Urinary bladder (tissue), 4 donors: ENCODE measurements around the gene SIRT2. TPM values are rescaled to one million over a fixed set of nuclear protein-coding genes. Genes with fewer than 3 reads are reported as not detected.
"Not testable (repeated sequence)": the region's sequence is repeated elsewhere in the genome, so short reads cannot be mapped to it uniquely, and the experiment has no call there.

Experiments
- DNase-seq: peaks from one replicate; pipeline ENCODE4 v3.0.0-alpha.2; 2015; ENCODE audit errors: extremely low spot score
- H3K27ac ChIP-seq: one replicate; pipeline ENCODE4 v1.5.1; 2013; ENCODE audit warnings: low read depth, mild to moderate bottlenecking, moderate library complexity
- H3K36me3 ChIP-seq: one replicate; pipeline ENCODE4 v1.6.1; 2013; ENCODE audit warnings: mild to moderate bottlenecking, moderate library complexity; ENCODE audit not compliant: insufficient read depth
- H3K4me1 ChIP-seq: one replicate; pipeline ENCODE4 v1.6.1; 2013; ENCODE audit warnings: mild to moderate bottlenecking, moderate library complexity; ENCODE audit not compliant: insufficient read depth
- H3K4me3 ChIP-seq: one replicate; pipeline ENCODE4 v1.5.1; 2013; ENCODE audit warnings: low read depth, low read length
- WGBS: extraction: QIAGEN DNeasy Blood & Tissue Kit; methylation state at CpG from one replicate; pipeline ENCODE4 v1.1.7; 2013; 5-methylcytosine and 5-hydroxymethylcytosine counted together
- polyA plus RNA-seq: library from polyadenylated mRNA; stranded (reverse); fragments of 200-250 nt; gene quantifications from one replicate; pipeline ENCODE4 v1.2.3, GENCODE V29; 2013
- total RNA-seq: library from RNA; depleted of rRNA; stranded (reverse); fragments of >200 nt; gene quantifications from one replicate; pipeline ENCODE4 v1.2.3, GENCODE V29; 2014
- donor health status: healthy with polysubstance abuse.
- donor health status: healthy.

SIRT2 gene
- total and polyA plus RNA-seq, 2 donors, result 39.8 to 67.6 TPM

- WGBS, result 64% methylated on average over 8 of the region's 8 CpGs
- H3K4me1 ChIP-seq, result no peaks in the 10 kb centered on the region
- no peak for DNase-seq
- H3K4me3 ChIP-seq, result no peak overlapping the region
- peaks cover 10% of the 10 kb centered on the region for H3K36me3 ChIP-seq
- H3K27ac ChIP-seq, result no peak overlapping the region
Observed at GRCh38 chr19:38836159-38836982, 63.0 kb downstream of the SIRT2 start.

DNA sequence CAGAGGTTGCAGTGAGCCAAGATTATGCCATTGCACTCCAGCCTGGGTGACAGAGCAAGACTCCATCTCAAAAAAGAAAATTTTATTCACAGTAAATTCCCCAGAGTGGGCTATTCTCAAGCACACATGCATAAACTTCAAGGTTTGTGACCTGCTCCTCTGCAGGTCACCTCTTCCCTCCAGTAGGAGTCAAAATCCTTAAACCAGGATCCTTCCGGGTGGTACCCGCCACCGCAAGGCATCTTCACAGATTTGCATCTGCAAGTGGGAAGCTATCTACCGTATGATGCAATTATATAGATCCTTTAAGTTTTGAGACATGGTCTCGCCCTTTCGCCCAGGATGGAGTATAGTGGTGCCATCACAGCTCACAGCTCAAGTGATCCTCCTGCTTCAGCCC lies 64.8 kb downstream of the SIRT2 start:
- no peak for DNase-seq
- Histone ChIP-seq H3K4me1 (no peaks in the 10 kb centered on the region), H3K36me3 (peaks cover 5% of the 10 kb centered on the region), H3K4me3 (no peak overlapping the region), H3K27ac (no peak overlapping the region)
- WGBS, result 94% methylated on average over 6 of the region's 6 CpGs

DNA sequence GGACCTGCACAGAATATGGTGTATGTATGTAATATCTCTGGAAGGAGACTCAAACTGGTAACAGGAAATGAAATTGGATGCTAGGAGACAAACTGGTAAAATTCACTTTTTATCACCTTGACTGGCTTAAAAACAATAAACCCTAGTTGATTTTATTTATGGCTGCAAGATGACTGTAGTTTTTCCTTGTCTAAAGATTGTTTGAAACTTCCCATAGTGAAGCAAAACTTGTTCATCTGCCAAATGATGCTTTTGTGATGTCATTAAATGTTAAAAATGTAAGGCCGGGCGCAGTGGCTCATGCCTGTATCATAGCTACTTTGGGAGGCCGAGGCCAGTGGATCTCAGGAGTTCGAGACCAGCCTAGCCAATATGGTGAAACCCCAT lies 65.3 kb downstream of the SIRT2 start:
- DNase-seq, result no peak
- Histone ChIP-seq H3K4me1 (no peaks in the 10 kb centered on the region), H3K27ac (no peak overlapping the region), H3K36me3 (peaks cover 7% of the 10 kb centered on the region), H3K4me3 (no peak overlapping the region)
- WGBS, result 85% methylated on average over 4 of the region's 4 CpGs

DNA sequence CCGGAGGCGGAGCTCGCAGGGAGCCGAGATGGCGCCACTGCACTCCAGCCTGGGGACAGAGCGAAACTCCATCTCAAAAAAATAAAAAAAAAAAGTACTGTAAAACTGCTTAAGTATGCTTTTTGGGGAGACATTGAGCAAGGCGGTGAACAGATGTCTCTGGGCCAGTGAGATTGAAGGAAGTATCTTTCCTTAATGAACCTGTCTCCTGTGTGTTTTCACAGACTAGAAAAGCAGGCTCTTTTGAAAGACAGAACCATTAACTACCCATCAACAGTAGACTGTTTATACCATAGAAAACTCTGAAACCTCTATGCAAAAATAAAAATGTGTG lies 66.4 kb downstream of the SIRT2 start:
- WGBS, result 93% methylated on average over 7 of the region's 7 CpGs
- H3K36me3 ChIP-seq, result peaks cover 5% of the 10 kb centered on the region

GRCh38 chr19:38831142-38831605 lies 68.2 kb downstream of the SIRT2 start:
- Histone ChIP-seq H3K27ac (peak overlapping the region; percentile 94), H3K4me1 (no peaks in the 10 kb centered on the region), H3K36me3 (peaks cover 2% of the 10 kb centered on the region), H3K4me3 (peak overlapping the region; percentile 58)
- 3% methylated on average over 16 of the region's 16 CpGs for WGBS
- DNase-seq, result no peak

More for the DNA sequence above, 66.4 kb downstream of the SIRT2 start:
- Histone ChIP-seq H3K4me3 (no peak overlapping the region), H3K4me1 (no peaks in the 10 kb centered on the region), H3K27ac (no peak overlapping the region)
- no peak for DNase-seq

DNA sequence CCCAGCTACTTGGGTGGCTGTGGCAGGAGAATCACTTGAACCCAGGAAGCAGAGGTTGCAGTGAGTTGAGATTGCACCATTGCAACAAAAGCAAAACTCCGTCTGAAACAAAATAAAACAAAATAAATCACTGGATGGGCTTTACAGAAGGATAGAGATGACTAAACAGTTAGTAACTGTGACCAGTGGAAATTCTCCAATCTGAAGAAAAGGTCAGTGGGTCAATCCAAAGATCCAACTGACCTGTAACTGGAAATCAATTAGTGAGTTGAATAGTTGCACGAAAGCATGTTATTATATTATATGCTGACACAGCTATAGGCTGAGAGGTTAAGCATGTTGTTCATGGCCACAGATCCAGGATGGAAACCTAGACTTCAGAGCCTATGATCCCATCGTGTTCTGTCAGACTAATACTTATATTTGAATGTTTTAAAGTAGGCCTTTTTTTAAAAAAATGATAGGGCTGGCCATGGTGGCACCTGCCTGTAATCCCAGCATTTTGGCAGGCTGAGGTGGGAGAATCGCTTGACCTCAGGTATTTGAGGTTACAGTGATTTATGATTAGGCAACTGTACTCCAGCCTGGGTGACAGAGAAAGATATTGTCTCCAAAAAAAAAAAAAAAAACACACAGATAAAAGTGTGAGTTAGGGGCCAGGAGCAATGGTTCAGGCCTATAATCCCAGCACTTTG lies 69.2 kb downstream of the SIRT2 start:
- 86% methylated on average over 4 of the region's 4 CpGs for WGBS
- H3K36me3 ChIP-seq, result peaks cover 2% of the 10 kb centered on the region
- H3K27ac ChIP-seq, result no peak overlapping the region
- DNase-seq, result no peak
- no peaks in the 10 kb centered on the region for H3K4me1 ChIP-seq
- H3K4me3 ChIP-seq, result no peak overlapping the region

GRCh38 chr19:38829203-38829602 lies 70.2 kb downstream of the SIRT2 start:
- not testable (repeated sequence) for H3K4me1 ChIP-seq, H3K36me3 ChIP-seq, DNase-seq, H3K4me3 ChIP-seq, H3K27ac ChIP-seq
- WGBS, result 95% methylated on average over 7 of the region's 7 CpGs

Other genes with a start within 250 kb of the SIRT2 start
- 1.4 TPM for gene CAPN12, start 155.1 kb downstream of the SIRT2 start, total RNA-seq
- 3.2 TPM for gene CAPN12, start 155.1 kb downstream of the SIRT2 start, polyA plus RNA-seq
- gene LGALS7, start 126.1 kb downstream of the SIRT2 start, total RNA-seq, result not detected
- gene LGALS7, start 126.1 kb downstream of the SIRT2 start, polyA plus RNA-seq, result 1.4 TPM
- 1.2 TPM for gene LGALS7B, start 110.4 kb downstream of the SIRT2 start, total RNA-seq
- not detected for gene LGALS7B, start 110.4 kb downstream of the SIRT2 start, polyA plus RNA-seq
- gene LGALS4, start 86.7 kb downstream of the SIRT2 start, total RNA-seq, result 1.7 TPM
- 2.2 TPM for gene LGALS4, start 86.7 kb downstream of the SIRT2 start, polyA plus RNA-seq
- 27.2 TPM for gene ECH1, start 67.8 kb downstream of the SIRT2 start, total RNA-seq
- gene ECH1, start 67.8 kb downstream of the SIRT2 start, polyA plus RNA-seq, result 267 TPM
- 193 TPM for gene HNRNPL, start 49.6 kb downstream of the SIRT2 start, total RNA-seq
- 184 TPM for gene HNRNPL, start 49.6 kb downstream of the SIRT2 start, polyA plus RNA-seq
- gene RINL, start 21.3 kb downstream of the SIRT2 start, total RNA-seq, result 3.3 TPM
- 6.7 TPM for gene RINL, start 21.3 kb downstream of the SIRT2 start, polyA plus RNA-seq
- 3.4 TPM for gene NFKBIB, start 351 bp upstream of the SIRT2 start, total RNA-seq
- gene NFKBIB, start 351 bp upstream of the SIRT2 start, polyA plus RNA-seq, result 39.1 TPM
- gene CCER2, start 12.6 kb upstream of the SIRT2 start, total RNA-seq, result not detected
- 0.48 TPM for gene CCER2, start 12.6 kb upstream of the SIRT2 start, polyA plus RNA-seq
- gene SARS2, start 31.1 kb upstream of the SIRT2 start, total RNA-seq, result 7.1 TPM
- 19.3 TPM for gene SARS2, start 31.1 kb upstream of the SIRT2 start, polyA plus RNA-seq
- 14.7 TPM for gene MRPS12, start 31.3 kb upstream of the SIRT2 start, total RNA-seq
- 42.5 TPM for gene MRPS12, start 31.3 kb upstream of the SIRT2 start, polyA plus RNA-seq
- 19.6 TPM for gene FBXO17, start 76.1 kb upstream of the SIRT2 start, total RNA-seq
- gene FBXO17, start 76.1 kb upstream of the SIRT2 start, polyA plus RNA-seq, result 34.7 TPM
- 2.9 TPM for gene FBXO27, start 132.9 kb upstream of the SIRT2 start, total RNA-seq
- gene FBXO27, start 132.9 kb upstream of the SIRT2 start, polyA plus RNA-seq, result 8.8 TPM
- gene ACP7, start 184.8 kb upstream of the SIRT2 start, total RNA-seq, result 0.11 TPM
- 0.05 TPM for gene ACP7, start 184.8 kb upstream of the SIRT2 start, polyA plus RNA-seq
- 7.8 TPM for gene PAK4, start 226.2 kb upstream of the SIRT2 start, total RNA-seq
- 33.1 TPM for gene PAK4, start 226.2 kb upstream of the SIRT2 start, polyA plus RNA-seq